Ascending aorta (tissue), 2 donors: ENCODE data around the gene UTP15. TPM values are rescaled to one million over a fixed set of nuclear protein-coding genes. Genes with fewer than 3 reads are reported as not detected.

ENCODE experiments used
- DNase-seq, 2 donors: peaks; one replicate each; pipeline ENCODE4 v3.0.0-alpha.2; 2019; ENCODE audit warnings: low spot score in 2 of 2
- H3K27ac ChIP-seq, 2 donors: fragments of 200-600 bp; sonication (generic); one replicate each; pipeline ENCODE4 v1.5.1; 2016 to 2017; ENCODE audit warnings: mild to moderate bottlenecking in 1 of 2
- H3K27me3 ChIP-seq: fragments of 200-600 bp; sonication (generic); one replicate; pipeline ENCODE4 v1.5.1; 2017
- H3K36me3 ChIP-seq, 2 donors: fragments of 200-600 bp; sonication (generic); one replicate each; pipeline ENCODE4 v1.5.1; 2016
- H3K4me1 ChIP-seq, 2 donors: fragments of 200-600 bp; sonication (generic); one replicate each; pipeline ENCODE4 v1.5.1; 2016 to 2017; ENCODE audit warnings: mild to moderate bottlenecking in 1 of 2
- H3K4me3 ChIP-seq, 2 donors: fragments of 200-600 bp; sonication (generic); one replicate each; pipeline ENCODE4 v1.5.1; 2016 to 2017; ENCODE audit warnings: mild to moderate bottlenecking in 1 of 2
- H3K9me3 ChIP-seq, 2 donors: fragments of 200-600 bp; sonication (generic); one replicate each; pipeline ENCODE4 v1.5.1; 2016
- intact Hi-C: fragments of 100-400 bp; cut with DNase I; formaldehyde crosslinking; loops from one replicate; pipeline ENCODE4 v1.15.1; 2023
- total RNA-seq: library from RNA; depleted of rRNA; stranded (reverse); fragments of >200 nt; gene quantifications from one replicate; pipeline ENCODE4 v1.1.0, GENCODE V29; 2016
- TF ChIP-seq, protein P1 (sequence below), 3 experiments: fragments of 200-600 bp in 2 of 3; fragments of 450-650 bp in 1 of 3; sonication (generic) in 2 of 3; IDR thresholded peaks; one replicate each; pipeline ENCODE4 v1.5.1; 2016 to 2019; ENCODE audit warnings: antibody characterized with exemption in 3 of 3, mild to moderate bottlenecking in 1 of 3, moderate library complexity in 1 of 3

Gene UTP15
- total RNA-seq, 1 donor from 2014 or later: 4.9 TPM

DNA sequence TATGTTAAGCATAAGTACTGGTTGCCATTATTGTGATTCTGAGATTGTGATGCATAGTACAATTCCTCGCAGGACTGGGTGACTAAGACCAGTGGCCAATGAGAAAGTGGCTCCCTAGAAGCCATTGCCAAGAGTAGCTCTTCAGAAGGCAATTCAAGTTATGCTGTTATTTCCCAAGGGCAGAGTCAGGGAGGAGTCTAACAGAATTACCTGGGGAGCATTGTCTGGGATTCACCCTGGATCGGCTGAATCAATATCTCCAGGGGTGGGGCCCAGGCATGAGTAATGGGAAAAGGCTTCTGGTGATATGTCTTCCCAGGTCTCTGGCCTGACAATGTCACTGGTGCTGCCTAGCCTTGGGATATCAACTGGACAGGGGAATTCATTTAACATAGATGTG, 49.5 kb downstream of the UTP15 start:
- Histone ChIP-seq H3K4me3 (no peak overlapping the region), H3K36me3 (no peaks in the 10 kb centered on the region), H3K27ac (no peak overlapping the region), H3K27me3 (no peaks in the 10 kb centered on the region), H3K4me1 (no peaks in the 10 kb centered on the region), H3K9me3 (no peaks in the 10 kb centered on the region)
- intact Hi-C loops: no loop called here
- DNase-seq: no peak
- TF ChIP-seq, protein P1, sequence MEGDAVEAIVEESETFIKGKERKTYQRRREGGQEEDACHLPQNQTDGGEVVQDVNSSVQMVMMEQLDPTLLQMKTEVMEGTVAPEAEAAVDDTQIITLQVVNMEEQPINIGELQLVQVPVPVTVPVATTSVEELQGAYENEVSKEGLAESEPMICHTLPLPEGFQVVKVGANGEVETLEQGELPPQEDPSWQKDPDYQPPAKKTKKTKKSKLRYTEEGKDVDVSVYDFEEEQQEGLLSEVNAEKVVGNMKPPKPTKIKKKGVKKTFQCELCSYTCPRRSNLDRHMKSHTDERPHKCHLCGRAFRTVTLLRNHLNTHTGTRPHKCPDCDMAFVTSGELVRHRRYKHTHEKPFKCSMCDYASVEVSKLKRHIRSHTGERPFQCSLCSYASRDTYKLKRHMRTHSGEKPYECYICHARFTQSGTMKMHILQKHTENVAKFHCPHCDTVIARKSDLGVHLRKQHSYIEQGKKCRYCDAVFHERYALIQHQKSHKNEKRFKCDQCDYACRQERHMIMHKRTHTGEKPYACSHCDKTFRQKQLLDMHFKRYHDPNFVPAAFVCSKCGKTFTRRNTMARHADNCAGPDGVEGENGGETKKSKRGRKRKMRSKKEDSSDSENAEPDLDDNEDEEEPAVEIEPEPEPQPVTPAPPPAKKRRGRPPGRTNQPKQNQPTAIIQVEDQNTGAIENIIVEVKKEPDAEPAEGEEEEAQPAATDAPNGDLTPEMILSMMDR (IDR thresholded peaks at IDR 0.05): no peak

DNA sequence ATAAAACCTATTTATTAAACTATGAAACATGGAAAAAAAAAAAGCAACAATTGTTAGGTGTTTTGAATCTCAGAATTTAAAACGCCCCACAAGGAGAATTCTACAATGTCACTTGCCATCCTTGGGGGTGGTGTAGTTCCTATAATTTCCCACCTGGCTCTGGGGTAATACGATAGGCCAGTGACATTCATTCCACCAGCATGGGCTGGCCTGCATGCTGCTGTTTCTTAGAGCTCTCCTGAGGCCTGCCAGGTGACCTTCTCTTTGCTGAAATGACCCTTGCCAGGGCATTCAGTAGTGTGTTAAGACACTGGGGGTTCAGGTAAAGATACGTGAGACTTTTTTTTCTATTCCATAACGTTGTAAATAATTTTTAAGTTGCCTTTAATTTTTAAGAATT, 50.4 kb downstream of the UTP15 start:
- Histone ChIP-seq H3K27me3 (no peaks in the 10 kb centered on the region), H3K4me3 (no peak overlapping the region), H3K36me3 (no peaks in the 10 kb centered on the region), H3K9me3 (no peaks in the 10 kb centered on the region), H3K4me1 (no peaks in the 10 kb centered on the region), H3K27ac (no peak overlapping the region)
- DNase-seq: no peak
- intact Hi-C loops: no loop called here
- TF ChIP-seq, protein P1 (IDR thresholded peaks at IDR 0.05): no peak

DNA sequence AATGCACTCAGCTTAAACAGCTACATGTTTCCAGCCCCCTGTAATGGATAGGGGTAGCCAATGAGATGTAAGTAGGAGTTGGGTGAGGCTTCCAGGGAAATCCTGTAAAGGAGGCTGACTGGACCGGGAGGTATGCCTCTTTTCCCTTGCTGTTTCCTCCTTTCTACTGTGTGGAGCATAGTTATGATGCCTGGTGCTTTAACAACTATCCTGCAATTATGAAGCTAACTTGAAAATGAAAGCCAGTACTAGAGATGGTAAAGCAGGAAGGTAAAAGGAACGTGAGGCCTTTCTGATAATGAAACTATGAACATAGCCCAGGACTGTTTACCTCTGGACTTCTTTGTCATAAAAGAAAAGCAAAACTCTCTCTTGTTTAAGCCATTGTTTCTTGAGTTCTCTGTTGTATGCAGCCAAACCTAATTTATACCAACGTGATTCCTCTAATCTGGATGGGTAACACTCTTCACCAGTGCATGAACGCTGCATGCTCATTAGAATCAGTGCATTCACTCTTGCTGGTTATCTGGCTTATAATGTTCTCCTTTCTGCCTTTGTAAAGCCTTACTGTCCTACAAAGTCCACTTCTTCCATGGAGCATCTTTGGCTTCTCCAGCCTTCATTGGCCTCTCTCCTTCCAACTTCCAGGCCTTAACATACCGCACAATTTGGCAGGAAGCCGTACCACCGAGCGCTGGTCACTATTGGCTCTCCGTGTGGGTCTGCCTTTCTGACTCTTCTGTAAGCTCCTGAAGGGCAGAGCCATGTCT, 52.2 kb downstream of the UTP15 start:
- no peaks in the 10 kb centered on the region for H3K9me3 ChIP-seq
- intact Hi-C loops: no loop called here
- H3K27ac ChIP-seq: no peak overlapping the region

DNA sequence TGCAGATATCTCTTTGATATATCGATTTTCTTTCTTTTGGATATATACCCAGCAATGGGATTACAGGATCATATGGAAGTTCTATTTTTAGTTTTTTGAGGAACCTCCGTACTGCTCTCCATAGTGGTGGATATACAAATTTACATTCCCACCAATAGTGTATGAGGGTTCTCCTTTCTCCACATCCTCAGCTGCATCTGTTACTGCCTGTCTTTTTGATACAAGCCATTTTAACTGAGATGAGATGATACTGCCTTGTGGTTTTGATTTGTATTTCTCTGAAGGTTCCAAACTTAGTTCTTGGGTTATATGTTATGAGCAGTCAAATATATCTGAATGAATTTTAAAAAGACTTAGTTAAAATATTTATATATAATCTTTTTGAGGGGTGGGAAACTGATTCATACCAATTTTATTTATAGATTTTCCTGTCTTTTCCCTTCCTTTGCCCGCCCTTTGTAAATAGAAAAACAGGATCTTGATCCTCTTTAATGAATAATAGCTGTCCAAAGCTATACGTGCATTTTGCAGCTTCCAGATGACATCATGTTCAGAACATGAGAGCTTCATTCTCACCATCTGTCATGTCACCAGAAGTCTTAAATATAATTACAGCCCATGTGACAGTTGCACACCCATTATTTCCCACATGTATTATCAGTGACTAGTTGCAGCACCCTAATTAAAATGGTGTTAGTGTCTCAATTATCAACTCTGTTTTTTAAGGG, 54.2 kb downstream of the UTP15 start:
- intact Hi-C loops: no loop called here
- no peaks in the 10 kb centered on the region for H3K36me3 ChIP-seq
- no peaks in the 10 kb centered on the region for H3K4me1 ChIP-seq
- H3K27me3 ChIP-seq: no peaks in the 10 kb centered on the region
- no peak overlapping the region for H3K4me3 ChIP-seq
- H3K27ac ChIP-seq: no peak overlapping the region
- DNase-seq: no peak
- TF ChIP-seq, protein P1 (IDR thresholded peaks at IDR 0.05): no peak
- no peaks in the 10 kb centered on the region for H3K9me3 ChIP-seq

More for the DNA sequence above, 52.2 kb downstream of the UTP15 start:
- H3K36me3 ChIP-seq: no peaks in the 10 kb centered on the region
- TF ChIP-seq, protein P1 (IDR thresholded peaks at IDR 0.05): no peak
- H3K4me1 ChIP-seq: no peaks in the 10 kb centered on the region
- H3K4me3 ChIP-seq: no peak overlapping the region
- no peak for DNase-seq
- no peaks in the 10 kb centered on the region for H3K27me3 ChIP-seq

DNA sequence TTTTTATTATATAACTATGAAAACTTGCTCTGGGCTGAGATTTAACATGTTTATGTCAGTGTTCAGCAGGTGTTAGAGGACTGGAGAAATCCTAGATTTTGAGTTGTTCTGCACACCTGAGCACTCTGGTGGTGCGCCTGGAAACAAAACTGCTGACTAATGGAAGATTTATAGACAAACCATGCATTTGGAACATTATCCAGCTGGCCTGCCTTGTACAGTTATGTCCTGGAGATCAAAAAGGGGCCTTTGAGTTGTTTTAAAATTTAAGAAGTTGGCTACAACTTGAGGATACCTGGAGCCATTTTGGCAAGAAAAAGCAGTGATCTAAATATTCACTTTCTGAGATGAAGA, 54.8 kb downstream of the UTP15 start:
- Histone ChIP-seq H3K27ac (no peak overlapping the region), H3K36me3 (no peaks in the 10 kb centered on the region), H3K9me3 (no peaks in the 10 kb centered on the region), H3K4me1 (peaks cover 0 to 5% of the 10 kb centered on the region in 2 donors), H3K27me3 (no peaks in the 10 kb centered on the region), H3K4me3 (no peak overlapping the region)
- no peak for DNase-seq
- intact Hi-C loops: no loop called here
- TF ChIP-seq, protein P1 (IDR thresholded peaks at IDR 0.05): no peak
